Measurements from ENCODE around the gene KDM4D.
"Not testable (repeated sequence)": the region's sequence is repeated elsewhere in the genome, so short reads cannot be mapped to it uniquely, and the experiment has no call there.

Gene KDM4D

DNA sequence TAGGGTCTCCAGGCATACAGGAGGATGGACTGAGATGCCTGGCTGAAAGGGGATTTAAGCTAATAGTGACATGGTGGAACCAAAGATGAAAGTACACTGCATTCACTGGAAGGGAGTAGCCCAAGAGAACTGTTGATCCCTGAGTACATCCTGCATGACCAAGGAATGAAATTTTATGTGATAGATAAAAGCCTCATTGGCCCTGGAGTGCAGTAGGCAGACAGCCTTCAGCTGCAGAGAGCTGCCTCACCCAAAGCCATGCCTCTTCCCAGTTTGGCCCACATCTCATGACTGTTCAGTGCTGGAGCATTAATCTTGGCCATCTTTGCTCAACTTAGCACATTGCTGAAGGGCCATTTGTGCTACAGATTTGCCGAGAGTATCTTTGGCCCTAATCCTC is 59.5 kb downstream of the KDM4D start:
- DNase-seq (ENCODE audit: low spot score), result no peak

DNA sequence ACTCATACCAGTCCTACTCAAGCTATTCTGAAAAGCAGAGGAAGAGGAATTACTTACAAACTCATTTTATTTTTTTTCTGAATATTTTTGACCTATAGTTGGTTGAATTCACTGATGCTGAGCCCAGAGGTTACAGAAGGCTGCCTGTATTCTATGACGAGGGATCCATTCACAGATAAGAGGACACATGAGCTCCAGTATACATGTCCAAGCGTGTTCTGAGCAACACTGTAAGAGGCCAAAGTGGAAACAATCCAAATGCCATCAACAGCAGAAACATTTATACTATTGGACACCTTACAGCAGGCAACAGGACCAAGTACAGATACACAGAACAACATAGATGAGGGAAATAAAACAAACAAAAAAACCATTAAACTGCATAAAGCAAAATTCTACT is 61.8 kb downstream of the KDM4D start:
- DNase-seq (ENCODE audit: low spot score), result no peak

DNA sequence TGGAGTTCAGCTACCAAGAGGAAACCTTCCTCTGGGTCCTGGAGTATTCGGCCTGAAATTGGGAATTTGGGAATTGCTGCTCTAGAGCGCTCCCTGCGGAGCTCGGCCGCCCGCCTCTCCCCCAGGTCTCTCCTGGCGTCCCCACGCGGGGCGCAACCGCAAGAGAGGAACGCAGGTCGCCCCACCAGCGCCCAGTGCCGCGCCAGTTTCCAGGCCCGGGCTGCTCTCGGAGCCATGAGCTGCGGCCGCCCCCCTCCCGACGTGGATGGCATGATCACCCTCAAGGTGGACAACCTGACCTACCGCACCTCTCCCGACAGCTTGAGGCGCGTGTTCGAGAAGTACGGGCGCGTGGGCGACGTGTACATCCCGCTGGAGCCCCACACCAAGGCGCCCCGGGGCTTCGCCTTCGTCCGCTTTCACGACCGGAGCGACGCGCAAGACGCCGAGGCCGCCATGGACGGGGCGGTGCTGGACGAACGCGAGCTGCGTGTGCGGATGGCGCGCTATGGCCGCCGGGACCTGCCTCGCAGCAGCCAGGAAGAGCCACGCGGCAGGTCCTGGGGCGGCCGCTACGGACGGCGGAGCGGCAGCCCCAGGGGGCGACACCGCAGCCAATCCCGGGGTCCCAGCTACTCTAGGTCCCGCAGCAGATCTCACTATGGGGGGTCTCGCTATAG is 64.0 kb downstream of the KDM4D start:
- DNase-seq (ENCODE audit: low spot score), result not testable (repeated sequence)

DNA sequence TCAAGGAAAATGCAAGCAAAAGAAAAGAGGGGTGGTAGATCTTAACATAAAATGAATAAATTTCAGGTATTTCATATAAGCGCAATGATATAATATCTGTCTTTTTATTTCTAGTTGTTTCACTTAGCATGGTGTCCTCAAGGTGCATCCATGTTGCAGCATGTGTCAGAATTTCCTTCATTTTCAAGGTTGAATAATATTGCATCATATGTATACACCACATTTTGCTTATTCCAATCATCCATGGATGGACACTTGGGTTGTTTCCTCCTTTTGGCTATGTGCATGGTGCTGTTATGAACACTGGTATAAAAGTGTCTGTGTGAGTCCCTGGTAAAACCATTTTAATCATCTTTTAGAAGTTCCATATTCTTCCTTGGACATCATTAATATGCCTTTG is 68.7 kb downstream of the KDM4D start:
- no peak for DNase-seq (ENCODE audit: low spot score)

DNA sequence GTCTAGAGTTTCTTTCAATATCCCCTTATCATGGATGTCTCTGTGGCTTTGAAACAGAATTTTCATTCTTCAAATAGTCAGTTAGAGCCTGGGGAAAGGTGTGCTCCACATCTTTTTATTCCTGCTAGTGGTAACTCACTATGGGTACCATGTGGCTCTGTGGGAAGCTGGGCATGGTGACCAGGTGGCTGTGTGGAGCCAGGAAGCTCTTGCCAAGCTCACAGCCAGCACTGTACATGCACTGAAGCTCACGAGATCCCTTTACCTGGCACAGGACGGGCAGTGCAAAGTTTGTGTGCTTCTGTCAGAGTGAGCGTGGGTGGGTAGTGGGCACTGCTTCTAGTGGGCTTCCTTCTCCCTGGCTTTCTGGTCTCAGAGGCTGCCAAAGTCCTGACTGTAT is 69.4 kb downstream of the KDM4D start:
- no peak for DNase-seq (ENCODE audit: low spot score)

DNA sequence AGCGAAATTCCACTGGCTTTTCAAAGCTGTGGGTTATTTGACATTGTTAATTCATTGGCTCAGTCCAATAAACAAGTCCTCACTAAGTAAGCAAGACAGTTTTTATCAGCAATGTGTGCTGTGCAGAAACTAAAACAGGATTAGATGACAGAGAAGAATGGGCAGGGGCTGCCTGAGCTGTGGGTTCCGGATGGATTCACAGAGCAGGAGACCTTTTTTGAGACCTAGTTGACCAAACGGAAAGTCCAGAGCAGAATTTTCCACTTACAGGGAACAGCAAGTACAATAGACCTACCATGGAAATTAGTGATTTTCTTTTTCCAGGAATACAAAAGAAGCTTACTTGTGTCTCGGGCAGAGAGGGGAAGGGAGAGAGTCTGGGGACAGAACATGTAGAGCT is 70.5 kb downstream of the KDM4D start:
- DNase-seq (ENCODE audit: low spot score), result no peak

DNA sequence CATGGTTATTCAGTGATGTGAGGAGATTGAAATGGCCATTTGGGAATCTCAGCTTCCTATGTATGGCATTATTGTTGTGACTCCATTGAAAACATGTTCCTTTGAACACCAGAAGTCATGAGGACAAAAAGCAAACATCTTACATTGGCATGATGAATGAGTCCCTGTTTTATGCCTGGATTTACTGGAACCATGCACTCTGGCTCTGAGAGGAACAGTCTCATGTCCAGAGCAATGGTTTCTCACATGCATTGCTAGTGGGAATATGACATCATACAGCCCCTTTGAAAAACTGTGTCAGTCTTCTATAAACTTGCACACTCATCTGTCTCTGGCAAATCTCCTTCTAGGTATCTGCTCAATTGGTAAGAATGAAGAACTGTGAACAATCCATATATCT is 72.3 kb downstream of the KDM4D start:
- no peak for DNase-seq (ENCODE audit: low spot score)
